CD4-positive, alpha-beta T cell treated with Interleukin-1 beta for 1 hour (primary cell): ENCODE results near the gene SNRK.

Experiments
- DNase-seq, 2 donors: peaks; one replicate each; pipeline ENCODE4 v3.0.0-alpha.2; 2020 to 2022

The SNRK gene

DNA sequence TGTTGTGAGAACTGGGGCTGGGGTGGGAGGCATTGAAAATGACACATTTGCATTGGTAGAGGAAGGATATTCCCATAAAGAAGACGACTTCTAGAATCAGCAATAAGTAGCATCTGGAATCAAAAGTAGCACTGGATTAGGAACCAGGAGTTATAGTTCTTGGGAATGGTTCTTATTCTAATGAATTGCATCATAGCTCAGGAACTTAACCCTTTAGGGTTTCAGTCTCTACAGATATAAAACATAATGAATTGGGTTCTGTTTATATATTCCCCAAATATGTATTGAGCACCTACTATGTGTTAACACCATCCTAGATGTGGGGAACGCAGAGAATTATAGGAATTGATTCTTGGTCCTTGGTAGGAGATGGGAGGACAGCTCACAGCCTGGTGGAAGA lies 16.3 kb upstream of the SNRK start:
- DNase-seq: no peak

DNA sequence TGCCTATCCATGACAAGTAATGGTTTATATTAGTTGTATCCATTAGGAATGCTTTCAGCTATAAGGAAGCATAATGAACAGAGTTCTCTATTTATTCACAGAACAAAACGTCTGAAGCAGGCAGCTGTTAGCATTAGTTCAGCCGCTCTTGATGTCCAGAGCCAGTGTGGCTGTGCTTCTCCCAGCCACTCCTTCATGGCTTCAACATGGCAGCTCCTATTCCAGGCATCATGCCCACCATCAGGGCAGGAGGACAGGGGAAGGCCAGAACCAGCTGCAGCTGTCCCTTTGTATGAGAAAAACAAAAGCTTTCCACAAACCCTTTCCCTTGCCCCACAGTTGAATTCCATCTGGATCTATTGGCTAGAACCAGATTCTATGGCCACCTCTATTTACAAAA lies 12.9 kb upstream of the SNRK start:
- DNase-seq: no peak

DNA sequence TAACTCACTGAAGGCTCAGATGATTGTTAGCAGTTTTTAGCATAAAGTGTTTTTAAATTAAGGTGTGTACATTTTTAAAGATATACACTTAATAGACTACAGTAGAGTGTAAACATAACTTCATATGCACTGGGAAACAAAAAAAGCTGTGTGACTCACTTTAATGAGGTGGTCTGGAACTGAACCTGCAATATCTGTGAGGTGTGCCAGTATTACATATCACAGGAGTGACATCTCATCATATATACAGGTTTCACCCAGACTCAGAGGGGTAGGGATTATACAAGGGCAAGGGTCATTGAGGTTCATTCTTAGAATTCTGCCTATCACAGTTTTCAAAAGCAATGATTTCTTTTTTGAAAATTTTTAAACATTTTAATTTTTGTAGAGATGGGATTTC lies 7.3 kb upstream of the SNRK start:
- no peak for DNase-seq

DNA sequence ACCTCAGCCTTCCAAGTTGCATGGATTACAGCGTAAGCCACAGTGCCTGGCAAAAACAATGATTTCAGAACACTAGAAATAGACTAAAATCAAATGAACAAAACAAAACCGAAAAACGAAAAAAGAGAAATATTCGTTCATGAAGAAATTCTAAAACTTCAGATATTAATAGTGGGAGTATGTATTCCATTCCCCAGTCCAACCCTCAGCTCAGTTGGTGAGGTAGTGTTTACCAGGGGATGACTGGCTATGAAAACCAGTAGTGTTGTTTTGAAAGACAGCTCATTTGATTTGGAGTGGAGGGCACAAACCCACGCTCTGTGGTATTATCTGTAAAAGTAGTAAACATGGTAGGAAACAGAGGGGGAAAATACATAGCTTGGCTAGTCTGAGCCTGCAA lies 6.8 kb upstream of the SNRK start:
- no peak for DNase-seq

DNA sequence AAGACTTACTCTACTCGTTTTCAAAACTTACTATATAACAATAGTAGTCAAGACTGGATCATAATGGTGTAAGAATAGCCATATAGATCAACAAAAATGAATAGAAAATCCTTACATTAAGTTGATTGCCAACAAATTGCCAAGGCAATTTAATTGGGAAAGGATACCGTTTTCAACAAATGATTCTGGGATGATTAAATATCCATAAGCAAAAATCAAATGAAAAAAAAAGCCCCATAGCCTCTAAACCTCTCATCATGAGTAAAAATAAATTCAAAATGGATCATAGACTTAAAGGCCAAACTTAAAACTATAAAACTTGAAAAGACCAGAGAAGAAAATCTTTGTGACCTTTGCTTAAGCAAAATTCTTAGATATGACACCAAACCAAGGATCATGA lies 5.3 kb upstream of the SNRK start:
- no peak for DNase-seq

DNA sequence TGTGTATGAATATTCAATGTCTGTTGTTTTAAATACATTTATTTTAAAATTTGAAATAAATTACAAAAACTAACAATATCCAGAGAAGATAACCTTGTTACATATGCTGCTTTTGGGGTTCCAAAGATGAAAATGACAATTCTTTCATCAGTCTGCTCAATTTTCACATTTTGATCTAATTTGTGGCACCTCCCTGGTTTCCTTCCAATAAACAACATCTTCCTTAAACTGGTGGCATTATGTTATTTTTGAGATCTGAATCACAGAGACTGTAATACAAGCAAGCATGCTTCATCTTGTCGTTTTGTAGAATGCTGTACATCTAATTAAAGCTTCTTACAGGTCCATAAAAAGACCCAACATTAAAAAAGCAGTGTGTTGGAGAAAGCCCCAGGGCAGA lies 2.2 kb upstream of the SNRK start:
- DNase-seq: no peak

DNA sequence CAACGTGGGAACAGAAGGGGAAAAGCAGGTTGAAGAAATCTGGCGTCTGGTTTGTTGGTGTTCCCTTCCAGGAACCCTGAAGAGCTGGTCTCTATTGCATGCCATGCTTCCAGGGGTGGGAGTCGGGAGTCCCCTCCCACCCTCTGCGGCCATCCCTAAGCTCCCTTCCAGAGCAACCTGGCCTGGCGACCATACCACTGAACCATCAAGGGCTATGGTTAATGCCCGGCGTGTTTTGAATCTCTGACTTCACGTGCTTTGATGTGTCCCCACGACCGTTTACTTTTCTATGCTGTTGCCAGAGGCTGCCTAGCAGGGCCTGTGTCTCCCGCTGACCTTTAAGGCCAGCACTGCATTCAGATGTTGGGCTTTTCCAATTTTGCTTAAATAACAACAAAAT lies 696 bp upstream of the SNRK start:
- DNase-seq: no peak

DNA sequence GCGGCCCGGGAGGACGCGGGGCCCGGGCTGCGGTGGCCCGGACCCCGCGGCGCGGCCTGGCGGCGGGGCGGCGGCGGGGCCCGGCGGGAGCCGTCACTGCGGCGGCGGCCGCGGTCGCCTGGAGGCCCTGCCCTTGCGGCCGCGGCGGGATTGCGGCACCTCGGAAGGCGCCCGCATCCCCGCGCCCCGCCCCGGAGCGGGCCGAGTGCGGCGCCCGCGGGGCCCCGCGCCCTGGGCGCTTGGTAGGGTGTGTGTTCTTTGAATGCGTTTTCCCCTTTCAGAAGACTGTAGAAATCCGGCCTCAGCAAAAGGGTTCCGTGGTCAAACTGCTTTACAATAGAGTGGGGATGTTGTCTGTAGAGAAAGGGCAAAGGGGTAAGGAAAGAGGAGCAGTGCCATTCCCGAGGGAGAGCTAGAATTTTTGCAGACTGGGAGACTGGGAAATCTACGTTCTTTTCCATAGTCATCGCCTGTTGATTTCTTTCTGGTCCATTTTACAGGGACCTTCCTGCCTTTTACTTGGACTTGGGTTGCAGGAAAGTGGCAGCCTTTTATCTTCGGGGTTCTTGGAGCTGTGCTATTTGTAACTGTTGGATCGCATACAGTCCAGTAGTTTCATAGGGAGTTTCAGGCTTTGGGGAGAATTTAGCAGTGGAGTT lies 630 bp downstream of the SNRK start:
- DNase-seq: peak; percentile 32 to 35

DNA sequence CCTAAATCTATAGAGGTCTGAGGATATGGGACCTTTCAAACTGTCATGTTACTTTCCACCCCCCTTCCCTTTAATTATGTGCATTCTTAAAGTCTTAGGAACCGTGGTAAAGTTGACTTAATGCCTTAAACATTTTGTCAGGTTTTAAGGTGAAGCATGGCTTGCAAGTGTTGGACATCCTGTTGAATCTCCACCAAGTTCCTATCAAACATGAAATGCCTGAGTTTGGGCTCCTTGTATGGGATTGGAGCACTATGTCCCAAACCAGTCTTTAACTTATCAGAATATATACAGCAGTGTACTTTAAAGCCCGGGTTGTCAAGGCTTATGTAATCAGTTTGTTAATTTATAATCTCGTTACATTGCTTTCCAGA lies 1.1 kb downstream of the SNRK start:
- no peak for DNase-seq

DNA sequence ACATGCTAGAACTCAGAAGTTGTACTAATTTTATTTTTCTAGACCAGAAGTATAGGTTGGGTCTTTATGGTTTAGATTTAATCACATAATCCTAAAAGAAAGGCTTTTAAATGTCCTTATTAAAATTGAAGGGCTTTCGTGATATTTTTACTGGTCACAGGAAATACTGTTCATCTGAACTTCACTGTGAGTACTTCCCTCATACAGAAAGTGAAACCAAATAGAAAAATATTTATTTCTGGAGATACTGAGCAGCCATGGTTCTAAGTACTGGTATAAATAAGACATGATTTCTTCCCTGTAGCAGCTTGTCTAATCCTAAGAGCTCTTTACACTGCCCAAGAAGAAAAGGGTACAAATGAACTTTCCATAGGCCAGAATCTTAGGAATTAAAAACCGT lies 2.0 kb downstream of the SNRK start:
- peak in 1 of 2 donors; percentile 44 for DNase-seq

DNA sequence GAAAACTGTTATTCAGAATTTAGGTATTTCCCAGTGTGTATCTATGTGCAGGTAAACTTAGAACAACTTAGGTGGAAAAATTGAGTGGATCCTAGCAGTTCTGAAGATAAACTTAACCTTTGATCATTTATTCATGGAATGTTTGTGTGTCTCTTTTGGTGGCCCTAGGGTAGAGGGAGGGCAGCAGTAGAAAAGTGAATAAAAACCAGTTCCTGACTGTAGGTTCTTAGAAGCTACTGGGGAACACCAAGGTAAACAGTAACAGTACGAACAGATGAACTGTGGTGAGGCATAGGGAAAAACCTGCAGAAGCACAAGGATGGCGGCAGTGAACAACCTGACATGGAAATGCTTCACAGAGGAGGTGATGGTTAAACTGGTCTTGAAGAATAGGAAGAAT lies 2.5 kb downstream of the SNRK start:
- DNase-seq: no peak

DNA sequence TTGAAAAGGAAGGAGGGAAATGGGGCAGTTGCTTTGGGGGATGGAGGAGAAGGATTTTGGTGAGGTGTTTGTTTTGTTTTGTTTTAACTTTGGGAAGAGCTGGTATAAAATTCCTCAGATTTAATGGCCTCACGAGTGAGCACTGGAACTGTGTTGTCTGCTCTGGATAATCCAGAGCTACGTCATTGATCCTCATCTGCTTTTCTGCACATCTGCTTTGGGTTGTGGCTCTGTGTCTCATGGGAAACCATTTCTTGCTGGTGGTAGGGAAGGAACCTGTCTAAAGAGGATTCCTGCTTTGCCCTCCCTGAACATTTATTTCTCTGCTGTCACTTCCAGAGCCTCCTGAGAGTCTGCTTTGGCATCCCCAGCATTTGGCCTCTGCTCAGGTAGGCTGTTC lies 3.1 kb downstream of the SNRK start:
- no peak for DNase-seq

DNA sequence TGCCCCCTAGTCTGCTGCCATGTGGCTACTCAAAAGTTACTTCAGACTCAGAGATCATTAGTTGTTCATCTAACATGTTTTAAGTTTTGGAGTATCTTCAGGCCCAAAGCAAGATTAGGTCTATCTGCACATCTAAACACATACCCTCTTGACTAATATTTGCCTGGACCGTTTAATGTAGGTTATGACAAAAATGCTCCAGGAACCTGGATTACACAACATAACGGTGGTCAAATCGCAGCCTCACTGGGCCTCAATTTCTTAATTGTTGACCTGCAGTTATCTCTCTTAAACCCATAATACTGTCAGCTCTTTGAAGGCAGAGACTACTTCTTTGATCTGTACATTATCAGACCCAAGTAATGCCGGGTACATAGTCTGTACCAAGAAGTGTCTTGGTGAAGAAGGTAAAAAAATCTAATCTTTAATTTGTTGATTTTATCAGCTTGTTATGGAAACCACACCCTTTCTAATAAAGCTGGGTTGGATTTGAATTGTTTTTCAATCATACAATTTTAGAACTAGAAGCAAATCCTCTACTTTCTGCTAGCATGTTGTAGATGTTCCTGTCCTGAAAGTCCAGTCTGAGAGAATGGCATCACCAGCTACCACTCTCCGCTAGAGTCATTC lies 3.6 kb downstream of the SNRK start:
- DNase-seq: no peak

DNA sequence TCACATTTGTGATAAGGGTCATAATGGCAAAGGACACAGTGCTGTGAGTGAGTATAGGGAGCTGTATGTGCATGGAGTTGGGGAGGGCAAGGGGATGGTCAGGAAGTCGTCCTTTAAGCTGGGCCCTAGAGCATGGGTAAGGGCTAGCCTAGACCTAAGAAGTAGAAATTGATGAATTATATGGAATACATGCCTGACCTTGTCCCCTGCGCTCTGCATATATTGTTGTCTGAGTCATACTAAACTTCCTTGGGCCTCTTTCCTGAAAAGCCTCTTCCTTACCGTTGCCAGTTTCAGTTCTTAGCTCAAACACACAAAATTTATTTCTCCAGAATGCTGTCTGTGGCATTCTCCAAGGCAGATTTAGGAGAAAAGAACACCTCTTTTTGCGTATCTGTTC lies 4.6 kb downstream of the SNRK start:
- no peak for DNase-seq

DNA sequence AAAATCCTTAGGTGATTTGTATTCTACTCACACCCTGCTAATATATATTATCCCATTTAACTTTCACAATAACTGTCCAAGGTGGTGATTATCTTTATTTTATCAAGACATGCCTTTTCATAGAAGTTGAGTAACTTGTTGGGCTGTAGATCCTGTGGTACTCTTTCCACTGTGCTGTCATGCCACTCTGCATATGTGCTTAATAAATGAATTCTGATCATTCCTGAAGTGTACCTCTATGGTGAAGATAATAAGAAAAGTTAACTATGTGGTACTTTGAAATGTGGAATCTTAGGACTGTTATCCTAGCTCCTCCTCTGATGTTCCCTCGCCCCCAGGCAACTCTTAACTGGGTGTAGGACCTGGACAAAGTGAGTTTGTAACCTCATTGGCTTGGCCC lies 5.2 kb downstream of the SNRK start:
- no peak for DNase-seq

DNA sequence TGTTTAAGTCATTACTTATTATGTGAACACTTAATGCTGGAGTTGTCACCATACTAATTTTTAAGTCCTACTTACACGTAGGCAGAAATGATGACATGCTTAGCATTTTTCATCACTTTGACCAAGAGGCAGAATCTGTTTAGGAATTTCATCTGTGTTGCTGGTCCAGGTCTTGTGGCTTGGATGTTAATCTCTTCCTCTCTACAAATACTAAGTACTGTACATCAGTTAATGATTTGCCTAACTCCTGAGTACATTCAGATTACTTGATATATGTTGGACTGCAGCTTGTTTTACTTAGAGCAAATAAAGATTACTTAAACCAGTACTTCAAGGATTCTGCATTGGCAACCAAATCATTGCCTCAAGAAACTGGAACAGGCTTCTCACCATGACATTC lies 8.6 kb downstream of the SNRK start:
- DNase-seq: no peak

DNA sequence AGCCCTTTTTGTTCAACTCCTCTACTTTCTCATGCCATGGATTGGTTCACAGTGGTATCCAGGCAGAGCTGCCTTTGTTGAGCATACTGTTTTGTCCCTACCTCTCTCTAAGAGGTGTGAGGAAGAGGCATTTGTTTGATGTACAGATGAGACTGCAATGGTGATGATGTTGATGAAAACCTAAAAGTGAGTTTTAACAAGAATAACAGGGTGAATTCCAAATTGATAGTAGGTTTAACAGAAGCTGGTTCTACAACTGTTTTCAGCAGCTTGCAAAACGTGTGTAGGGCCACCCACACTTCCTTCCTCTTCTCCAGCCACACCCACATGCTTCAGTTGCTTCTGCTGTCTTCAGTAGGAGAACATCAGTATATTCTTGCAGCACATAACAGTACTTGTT lies 10.2 kb downstream of the SNRK start:
- DNase-seq: peak; percentile 76 to 82

DNA sequence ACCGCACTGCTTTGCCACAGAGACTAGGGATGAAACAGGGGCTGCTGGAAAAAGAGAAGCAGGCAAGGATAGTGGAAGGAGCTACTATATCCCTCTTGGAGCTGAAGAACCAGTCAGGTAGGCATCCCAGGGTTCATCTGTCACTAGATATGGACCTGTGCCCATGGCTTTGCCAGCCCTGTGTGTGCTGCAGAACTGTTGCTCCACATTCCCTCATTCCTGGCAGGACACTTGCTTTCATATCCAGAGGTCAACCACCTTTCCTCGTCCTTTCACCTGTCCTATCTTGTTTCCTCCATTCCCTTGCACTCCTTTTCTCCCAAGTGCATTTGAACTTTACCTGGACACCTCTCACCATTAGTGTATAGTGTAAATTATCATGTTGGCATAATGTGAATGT lies 12.0 kb downstream of the SNRK start:
- DNase-seq: no peak

DNA sequence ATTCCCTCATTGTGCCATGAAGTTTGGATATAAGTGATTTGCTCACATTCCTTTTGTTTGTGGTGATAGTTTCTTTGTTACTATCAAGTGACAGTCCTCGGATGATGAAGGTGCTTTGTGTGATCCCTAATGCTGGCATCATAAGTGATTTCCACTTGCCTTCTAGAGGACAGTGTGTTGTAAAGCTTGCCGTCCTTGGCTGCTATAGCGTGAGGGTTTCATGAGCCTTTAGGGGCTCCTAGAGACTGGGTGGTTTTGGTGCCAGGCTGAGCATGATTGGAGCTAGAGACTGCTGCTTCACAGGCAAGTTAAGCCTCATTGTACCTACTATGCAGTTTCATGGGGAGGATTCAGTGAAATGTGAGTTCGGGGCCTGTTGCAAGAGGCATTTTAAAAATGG lies 12.4 kb downstream of the SNRK start:
- no peak for DNase-seq

DNA sequence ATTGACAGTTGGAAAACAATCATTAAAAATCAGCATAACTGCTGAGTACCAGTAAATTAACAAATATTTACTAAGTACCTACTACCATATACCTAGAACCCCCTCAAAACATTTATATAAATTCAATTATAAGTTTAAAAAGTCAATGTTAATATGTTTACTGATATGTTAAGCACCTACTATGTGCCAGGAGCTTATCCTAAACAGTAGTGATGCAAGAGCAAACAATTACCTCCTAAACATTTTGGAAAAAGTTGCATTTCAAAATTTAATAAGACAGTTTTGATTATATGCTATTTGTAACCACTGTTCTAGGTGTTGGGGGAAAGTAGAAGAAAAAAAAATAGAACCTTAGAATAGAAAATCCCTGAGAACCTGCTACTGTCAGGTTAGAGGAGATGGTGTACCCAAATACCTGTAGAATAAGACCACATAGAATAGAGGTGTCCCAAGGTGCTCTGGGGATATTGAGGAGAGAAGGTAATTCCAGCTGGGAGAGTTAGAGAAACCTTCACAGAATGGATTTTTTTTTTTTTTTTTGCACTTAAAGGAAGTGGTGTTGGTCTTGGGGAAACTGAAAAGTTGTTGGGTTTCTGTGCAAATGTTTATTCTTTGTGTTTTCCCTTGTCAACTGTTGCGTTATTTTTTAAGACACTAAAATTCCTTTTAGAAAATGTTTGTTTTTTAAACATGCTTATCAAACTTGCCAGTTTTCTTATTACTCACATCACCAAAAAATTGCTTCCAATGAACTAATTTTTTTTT lies 16.0 kb downstream of the SNRK start:
- no peak for DNase-seq

DNA sequence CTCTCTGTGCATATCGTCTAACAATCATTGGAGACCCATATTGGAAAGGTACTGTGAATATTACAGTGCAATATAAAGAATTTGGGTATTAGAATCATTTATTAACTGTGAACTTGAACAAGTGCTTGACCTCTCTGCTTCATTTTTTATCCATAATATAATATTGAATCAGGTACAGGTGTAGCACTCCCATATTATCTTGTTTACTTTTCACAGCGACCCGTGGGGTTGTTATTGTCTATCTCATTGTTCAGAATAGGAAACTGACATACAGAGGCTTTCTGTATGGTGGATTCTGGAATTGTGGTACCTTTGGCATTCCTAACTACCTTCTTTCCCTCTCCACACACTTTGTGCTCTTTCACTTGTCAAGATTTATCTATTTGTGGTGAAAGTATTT lies 17.8 kb downstream of the SNRK start:
- DNase-seq: no peak

DNA sequence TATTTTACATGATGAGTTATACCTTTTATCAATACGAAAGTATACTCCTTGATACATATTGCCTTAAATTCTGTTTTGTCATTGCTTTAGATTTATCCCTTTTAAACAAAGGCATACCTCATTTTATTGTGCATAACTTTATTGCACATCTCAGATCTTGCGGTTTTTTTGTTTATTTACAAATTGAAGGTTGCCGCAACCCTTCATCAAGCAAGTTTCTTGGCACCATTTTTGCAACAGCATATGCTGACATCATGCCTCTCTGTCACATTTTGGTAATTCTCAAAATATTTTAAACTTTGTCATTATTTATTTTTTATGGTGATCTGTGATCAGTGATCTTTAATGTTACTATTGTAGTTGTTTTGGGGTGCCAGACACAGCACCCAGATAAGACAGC lies 20.9 kb downstream of the SNRK start:
- DNase-seq: no peak

DNA sequence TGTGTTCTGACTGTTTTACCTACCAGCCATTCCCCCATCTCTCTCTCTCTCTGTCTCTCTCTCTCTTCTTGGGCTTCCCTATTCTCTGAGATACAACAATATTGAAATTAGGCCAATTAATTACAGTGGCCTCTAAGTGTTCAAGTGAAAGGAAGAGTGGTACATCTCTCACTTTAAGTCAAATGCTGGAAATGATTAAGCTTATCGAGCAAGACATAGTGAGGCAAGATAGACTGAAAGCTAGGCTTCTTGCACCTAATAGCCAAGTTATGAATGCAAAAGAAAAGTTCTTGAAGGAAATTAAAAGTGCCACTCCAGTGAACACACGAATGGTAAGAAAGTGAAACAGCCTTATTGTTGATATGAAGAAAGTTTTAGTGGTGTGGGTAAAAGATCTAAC lies 21.3 kb downstream of the SNRK start:
- no peak for DNase-seq
